DOHH2 (cell line): ENCODE measurements around the gene DAP.
"Not testable (repeated sequence)": the region's sequence is repeated elsewhere in the genome, so short reads cannot be mapped to it uniquely, and the experiment has no call there.

Experiments
- H3F3A ChIP-seq: fragments of 200-600 bp; sonication (generic), shearing (Covaris generic); 2 replicates; pipeline ENCODE4 v1.6.0; 2016; ENCODE audit warnings: antibody characterized with exemption, mild to moderate bottlenecking; ENCODE audit not compliant: control insufficient read depth, insufficient read depth
- H3K27ac ChIP-seq: fragments of 200-600 bp; sonication (generic); 2 replicates; pipeline ENCODE4 v1.5.1; 2014; ENCODE audit warnings: low read depth, mild to moderate bottlenecking, low read length, moderate library complexity
- H3K27me3 ChIP-seq: fragments of 200-600 bp; sonication (generic); 2 replicates; pipeline ENCODE4 v1.6.1; 2014; ENCODE audit warnings: mild to moderate bottlenecking, low read length, mixed read lengths; ENCODE audit not compliant: control insufficient read depth
- H3K36me3 ChIP-seq: fragments of 200-600 bp; sonication (generic); 2 replicates; pipeline ENCODE4 v1.6.1; 2014; ENCODE audit warnings: mild to moderate bottlenecking, low read length, moderate library complexity, mixed read lengths; ENCODE audit not compliant: control insufficient read depth
- H3K4me1 ChIP-seq: fragments of 200-600 bp; sonication (generic); 2 replicates; pipeline ENCODE4 v1.6.1; 2014; ENCODE audit warnings: mild to moderate bottlenecking, low read length, mixed read lengths; ENCODE audit not compliant: control insufficient read depth
- H3K4me2 ChIP-seq: fragments of 200-600 bp; sonication (generic); 2 replicates; pipeline ENCODE4 v1.6.0; 2014; ENCODE audit warnings: mild to moderate bottlenecking, low read length, moderate library complexity
- H3K4me3 ChIP-seq: fragments of 200-600 bp; sonication (generic); 2 replicates; pipeline ENCODE4 v1.5.1; 2014; ENCODE audit warnings: mild to moderate bottlenecking, low read length, mixed read lengths
- H3K79me2 ChIP-seq: fragments of 200-600 bp; sonication (generic); 2 replicates; pipeline ENCODE4 v1.6.1; 2014; ENCODE audit warnings: mild to moderate bottlenecking, low read length, mixed read lengths; ENCODE audit not compliant: control insufficient read depth
- H3K9me2 ChIP-seq: fragments of 200-600 bp; sonication (generic); replicated peaks from 2 replicates; pipeline ENCODE4 v1.6.1; 2014; ENCODE audit warnings: mild to moderate bottlenecking, low read length, mixed read lengths; ENCODE audit not compliant: control insufficient read depth
- H3K9me3 ChIP-seq: fragments of 200-600 bp; sonication (generic); 2 replicates; pipeline ENCODE4 v1.6.1; 2014; ENCODE audit warnings: antibody characterized with exemption, low read length, mixed read lengths; ENCODE audit not compliant: control insufficient read depth, insufficient read depth
- H4K20me1 ChIP-seq: fragments of 200-600 bp; sonication (generic); 2 replicates; pipeline ENCODE4 v1.6.0; 2014; ENCODE audit warnings: low read depth, mild to moderate bottlenecking, antibody characterized with exemption, low read length, moderate library complexity; ENCODE audit not compliant: control insufficient read depth, insufficient read depth
- EZH2phosphoT487 ChIP-seq: fragments of 200-600 bp; sonication (generic); IDR thresholded peaks from 2 replicates; pipeline ENCODE4 v1.6.1; 2017; ENCODE audit warnings: borderline replicate concordance, mild to moderate bottlenecking, antibody characterized with exemption, low read length, moderate library complexity, mixed read lengths
- TF ChIP-seq, protein P1 (sequence below): fragments of 200-600 bp; sonication (generic); IDR thresholded peaks from one replicate; pipeline ENCODE4 v1.5.1; 2014; ENCODE audit warnings: antibody characterized with exemption, mild to moderate bottlenecking, low read depth, low read length; ENCODE audit not compliant: poor library complexity, severe bottlenecking

The DAP gene

DNA sequence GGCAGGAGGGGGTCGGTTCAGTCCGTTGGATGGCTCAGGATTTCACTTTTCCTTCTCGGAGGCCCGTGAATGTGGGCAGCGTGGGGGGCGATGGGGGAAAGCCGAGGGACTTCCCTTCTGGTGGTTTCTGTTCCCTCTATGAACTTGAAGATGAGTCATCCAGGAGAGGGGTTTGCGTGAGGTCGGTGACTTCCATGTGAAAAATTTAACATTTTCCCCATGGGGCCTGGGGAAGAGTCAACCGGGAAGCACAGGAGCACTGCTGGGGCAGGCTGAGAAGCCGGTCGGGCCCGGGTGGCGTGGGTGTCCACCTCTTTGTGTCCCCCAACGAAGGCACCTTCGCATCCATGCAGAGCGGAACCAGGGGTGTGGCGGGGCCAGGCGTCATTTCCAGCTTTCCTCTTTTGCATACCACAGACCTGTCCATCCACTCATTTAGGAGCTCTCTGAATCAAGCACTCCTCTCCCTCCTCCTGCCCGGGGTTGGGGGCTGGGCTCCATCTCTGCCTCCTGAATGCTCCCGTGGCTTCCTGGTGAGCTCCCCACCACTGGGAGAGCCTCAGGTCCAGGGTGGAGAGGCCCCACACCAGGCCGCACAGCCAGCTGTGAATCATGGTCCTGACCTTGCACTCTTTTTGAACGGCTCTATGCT lies 128.8 kb downstream of the DAP start:
- H3K79me2 ChIP-seq, result no peaks in the 10 kb centered on the region
- peak overlapping the region; percentile 70 for H3K4me3 ChIP-seq

GRCh38 chr5:10631316-10631996 lies 129.6 kb downstream of the DAP start:
- 0 out of 2 replicates have a peak, but pooled peaks cover 3% of the 10 kb centered on the region for H3K9me3 ChIP-seq
- no peaks in the 10 kb centered on the region for H3K79me2 ChIP-seq
- H3K36me3 ChIP-seq, result no peaks in the 10 kb centered on the region
- H3K27me3 ChIP-seq, result peaks cover 5% of the 10 kb centered on the region; the same call in 1 of the 2 replicates
- H3K4me3 ChIP-seq, result peak overlapping the region; percentile 70
- peak overlapping the region; percentile 65 for H3K27ac ChIP-seq
- H4K20me1 ChIP-seq, result no peaks in the 10 kb centered on the region
- H3K9me2 ChIP-seq, result no peaks in the 10 kb centered on the region
- peaks cover 81% of the 10 kb centered on the region for H3K4me1 ChIP-seq
- peak overlapping the region; percentile 82 for H3K4me2 ChIP-seq
- peaks cover 30% of the 10 kb centered on the region for H3F3A ChIP-seq
- TF ChIP-seq, protein P1, sequence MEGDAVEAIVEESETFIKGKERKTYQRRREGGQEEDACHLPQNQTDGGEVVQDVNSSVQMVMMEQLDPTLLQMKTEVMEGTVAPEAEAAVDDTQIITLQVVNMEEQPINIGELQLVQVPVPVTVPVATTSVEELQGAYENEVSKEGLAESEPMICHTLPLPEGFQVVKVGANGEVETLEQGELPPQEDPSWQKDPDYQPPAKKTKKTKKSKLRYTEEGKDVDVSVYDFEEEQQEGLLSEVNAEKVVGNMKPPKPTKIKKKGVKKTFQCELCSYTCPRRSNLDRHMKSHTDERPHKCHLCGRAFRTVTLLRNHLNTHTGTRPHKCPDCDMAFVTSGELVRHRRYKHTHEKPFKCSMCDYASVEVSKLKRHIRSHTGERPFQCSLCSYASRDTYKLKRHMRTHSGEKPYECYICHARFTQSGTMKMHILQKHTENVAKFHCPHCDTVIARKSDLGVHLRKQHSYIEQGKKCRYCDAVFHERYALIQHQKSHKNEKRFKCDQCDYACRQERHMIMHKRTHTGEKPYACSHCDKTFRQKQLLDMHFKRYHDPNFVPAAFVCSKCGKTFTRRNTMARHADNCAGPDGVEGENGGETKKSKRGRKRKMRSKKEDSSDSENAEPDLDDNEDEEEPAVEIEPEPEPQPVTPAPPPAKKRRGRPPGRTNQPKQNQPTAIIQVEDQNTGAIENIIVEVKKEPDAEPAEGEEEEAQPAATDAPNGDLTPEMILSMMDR, result no peak
- TF ChIP-seq EZH2phosphoT487, result no peak

More for the DNA sequence above, 128.8 kb downstream of the DAP start:
- no peak for TF ChIP-seq EZH2phosphoT487
- TF ChIP-seq, protein P1, result no peak
- Histone ChIP-seq H3K27me3 (peaks cover 5% of the 10 kb centered on the region; the same call in 1 of the 2 replicates), H3K4me2 (peak overlapping the region; percentile 82), H3K36me3 (no peaks in the 10 kb centered on the region), H3K9me2 (no peaks in the 10 kb centered on the region), H3K4me1 (peaks cover 74% of the 10 kb centered on the region), H3K27ac (peak overlapping the region; percentile 65), H4K20me1 (no peaks in the 10 kb centered on the region), H3F3A (peaks cover 30% of the 10 kb centered on the region), H3K9me3 (0 out of 2 replicates have a peak, but pooled peaks cover 3% of the 10 kb centered on the region)

DNA sequence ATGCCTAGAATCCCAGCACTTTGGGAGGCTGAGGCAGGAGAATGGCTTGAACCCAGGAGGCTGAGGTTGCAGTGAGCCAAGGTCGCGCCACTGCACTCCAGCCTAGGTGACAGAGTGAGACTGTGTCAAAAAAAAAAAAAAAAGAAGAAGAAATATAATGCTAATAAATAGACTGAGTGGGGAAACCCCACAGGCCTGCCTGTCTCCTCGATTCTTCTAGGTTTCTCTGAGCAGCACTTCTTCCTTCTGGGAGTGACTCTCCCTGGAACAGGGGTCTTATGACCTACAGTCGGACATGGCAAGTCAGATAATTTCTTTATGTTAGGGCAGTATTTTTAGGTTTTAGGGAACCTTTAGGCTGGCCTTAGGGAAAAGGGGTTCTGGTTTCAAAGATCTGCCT lies 130.3 kb downstream of the DAP start:
- H3K36me3 ChIP-seq, H3K9me3 ChIP-seq, H3K27me3 ChIP-seq, H3K9me2 ChIP-seq, H3K79me2 ChIP-seq, H3K4me3 ChIP-seq, H4K20me1 ChIP-seq: not testable (repeated sequence)
- Histone ChIP-seq H3K4me1 (peaks cover 79% of the 10 kb centered on the region), H3K4me2 (peak overlapping the region; percentile 82), H3F3A (peaks cover 30% of the 10 kb centered on the region), H3K27ac (0 out of 2 replicates have a peak overlapping the region, but pooled peaks have one; percentile 65)

DNA sequence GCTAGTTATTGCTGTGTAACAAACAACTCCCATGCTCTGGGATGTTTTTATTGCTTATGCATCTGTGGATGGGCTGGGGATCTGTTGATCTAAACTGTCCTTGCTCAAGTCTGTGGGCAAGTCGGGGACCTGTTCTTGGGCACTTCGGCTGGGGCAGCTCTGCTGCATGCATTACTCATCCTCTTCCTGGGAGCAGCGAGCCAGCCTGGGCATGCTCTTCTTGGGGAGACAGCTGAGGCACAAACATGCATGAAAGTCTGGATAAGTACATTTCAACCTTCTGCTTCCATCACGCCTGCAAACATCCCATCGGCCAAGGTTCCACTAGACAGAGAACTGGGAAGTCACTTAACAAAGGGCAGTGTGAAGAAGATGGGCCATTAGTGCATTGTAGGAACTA lies 130.9 kb downstream of the DAP start:
- Histone ChIP-seq H3K9me3 (0 out of 2 replicates have a peak, but pooled peaks cover 3% of the 10 kb centered on the region), H3K9me2 (no peaks in the 10 kb centered on the region), H3K27ac (no peak overlapping the region), H3K27me3 (peaks cover 5% of the 10 kb centered on the region; the same call in 1 of the 2 replicates), H3K4me2 (no peak overlapping the region), H3K4me1 (peaks cover 73% of the 10 kb centered on the region), H3K4me3 (no peak overlapping the region), H3K36me3 (no peaks in the 10 kb centered on the region), H3F3A (peaks cover 27% of the 10 kb centered on the region), H4K20me1 (no peaks in the 10 kb centered on the region), H3K79me2 (no peaks in the 10 kb centered on the region)
- TF ChIP-seq, protein P1, result no peak
- no peak for TF ChIP-seq EZH2phosphoT487
